Neural cell (in vitro differentiated cells): ENCODE results near the gene SUGCT. TPM values are rescaled to one million over a fixed set of nuclear protein-coding genes. Genes with fewer than 3 reads are reported as not detected.
"Not testable (repeated sequence)": the region's sequence is repeated elsewhere in the genome, so short reads cannot be mapped to it uniquely, and the experiment has no call there.

ENCODE experiments used
- H2AFZ ChIP-seq: fragments of 200-600, 300-800 bp; sonication (generic), shearing (Covaris generic); 2 replicates; pipeline ENCODE4 v1.6.0; 2014; ENCODE audit warnings: low read depth, mild to moderate bottlenecking, antibody characterized with exemption, low read length, moderate library complexity
- H3F3A ChIP-seq: fragments of 200-600 bp; shearing (Covaris generic); 2 replicates; pipeline ENCODE4 v1.6.1; 2016; ENCODE audit warnings: mild to moderate bottlenecking, moderate library complexity, mixed read lengths, antibody characterized with exemption, low read length; ENCODE audit not compliant: insufficient read depth, poor library complexity, severe bottlenecking
- H3K27ac ChIP-seq: fragments of 200-600, 300-800 bp; sonication (generic), shearing (Covaris generic); 2 replicates; pipeline ENCODE4 v1.5.1; 2014; ENCODE audit warnings: mild to moderate bottlenecking, low read length, moderate library complexity
- H3K27me3 ChIP-seq: fragments of 300-800, 200-600 bp; sonication (generic), shearing (Covaris generic); 2 replicates; pipeline ENCODE4 v1.6.0; 2014; ENCODE audit warnings: mild to moderate bottlenecking, low read depth, low read length, moderate library complexity; ENCODE audit not compliant: insufficient read depth
- H3K36me3 ChIP-seq: fragments of 300-800, 200-600 bp; sonication (generic), shearing (Covaris generic); 2 replicates; pipeline ENCODE4 v1.5.1; 2014; ENCODE audit warnings: mild to moderate bottlenecking, antibody characterized with exemption, low read length, moderate library complexity; ENCODE audit not compliant: insufficient read depth
- H3K4me2 ChIP-seq: fragments of 300-800, 200-600 bp; sonication (generic), shearing (Covaris generic); 2 replicates; pipeline ENCODE4 v1.6.0; 2014; ENCODE audit warnings: mild to moderate bottlenecking, low read length
- H3K4me3 ChIP-seq: fragments of 300-800, 200-600 bp; sonication (generic), shearing (Covaris generic); 2 replicates; pipeline ENCODE4 v1.5.1; 2014; ENCODE audit warnings: mild to moderate bottlenecking, low read length, moderate library complexity
- H3K79me2 ChIP-seq: fragments of 200-600 bp; shearing (Covaris generic); replicated peaks from 2 replicates; pipeline ENCODE4 v1.6.0; 2014; ENCODE audit warnings: mild to moderate bottlenecking, low read length, moderate library complexity; ENCODE audit not compliant: insufficient read depth
- H3K9ac ChIP-seq: fragments of 300-800, 200-600 bp; sonication (generic), shearing (Covaris generic); 2 replicates; pipeline ENCODE4 v1.6.1; 2016; ENCODE audit warnings: mild to moderate bottlenecking, low read length, mixed read lengths
- H3K9me2 ChIP-seq: fragments of 200-600 bp; shearing (Covaris generic); 2 replicates; pipeline ENCODE4 v1.6.1; 2016; ENCODE audit warnings: mild to moderate bottlenecking, low read length, mixed read lengths; ENCODE audit not compliant: insufficient read depth
- H3K9me3 ChIP-seq: fragments of 200-600, 300-800 bp; sonication (generic), shearing (Covaris generic); 2 replicates; pipeline ENCODE4 v1.6.1; 2016; ENCODE audit warnings: mild to moderate bottlenecking, mixed run types, low read length, moderate library complexity, mixed read lengths
- H4K20me1 ChIP-seq: fragments of 200-600 bp; shearing (Covaris generic); 2 replicates; pipeline ENCODE4 v1.6.1; 2016; ENCODE audit warnings: mild to moderate bottlenecking, mixed run types; ENCODE audit not compliant: insufficient read depth
- EP300 ChIP-seq: fragments of 450-650 bp; conservative IDR thresholded peaks from 2 replicates; pipeline ENCODE4 v1.6.1; 2014; ENCODE audit warnings: antibody characterized with exemption, mild to moderate bottlenecking, moderate library complexity; ENCODE audit not compliant: poor library complexity, severe bottlenecking
- EZH2 ChIP-seq: fragments of 200-600, 300-800 bp; shearing (Covaris generic), sonication (generic); IDR thresholded peaks from 2 replicates; pipeline ENCODE4 v1.6.1; 2014; ENCODE audit warnings: antibody characterized with exemption, low read length, borderline replicate concordance, mild to moderate bottlenecking; ENCODE audit not compliant: insufficient read depth, poor library complexity, severe bottlenecking
- MXI1 ChIP-seq: fragments of 450-650 bp; conservative IDR thresholded peaks from 2 replicates; pipeline ENCODE4 v1.6.1; 2014; ENCODE audit warnings: antibody characterized with exemption, mild to moderate bottlenecking; ENCODE audit not compliant: poor library complexity, severe bottlenecking
- RAD21 ChIP-seq: fragments of 450-650 bp; conservative IDR thresholded peaks from 2 replicates; pipeline ENCODE4 v1.6.1; 2014; ENCODE audit warnings: antibody characterized with exemption, mild to moderate bottlenecking, moderate library complexity
- SMC3 ChIP-seq: fragments of 450-650 bp; conservative IDR thresholded peaks from 2 replicates; pipeline ENCODE4 v1.6.1; 2014; ENCODE audit warnings: antibody characterized with exemption, mild to moderate bottlenecking, moderate library complexity; ENCODE audit not compliant: poor library complexity
- TAF1 ChIP-seq: IDR thresholded peaks from 2 replicates; pipeline ENCODE4 v1.6.1; 2012; ENCODE audit warnings: low read depth
- polyA plus RNA-seq: library from polyadenylated mRNA; depleted of rRNA; stranded (reverse); fragments of >200 nt; gene quantifications from 2 replicates; pipeline ENCODE4 v1.2.3, GENCODE V29; 2014
- TF ChIP-seq, protein P1 (sequence below): fragments of 450-650 bp; IDR thresholded peaks from 2 replicates; pipeline ENCODE4 v1.5.1; 2014; ENCODE audit warnings: antibody characterized with exemption, mild to moderate bottlenecking, moderate library complexity; ENCODE audit not compliant: poor library complexity, severe bottlenecking

SUGCT gene
- polyA plus RNA-seq, 1 donor from 2014 or later = not detected

DNA sequence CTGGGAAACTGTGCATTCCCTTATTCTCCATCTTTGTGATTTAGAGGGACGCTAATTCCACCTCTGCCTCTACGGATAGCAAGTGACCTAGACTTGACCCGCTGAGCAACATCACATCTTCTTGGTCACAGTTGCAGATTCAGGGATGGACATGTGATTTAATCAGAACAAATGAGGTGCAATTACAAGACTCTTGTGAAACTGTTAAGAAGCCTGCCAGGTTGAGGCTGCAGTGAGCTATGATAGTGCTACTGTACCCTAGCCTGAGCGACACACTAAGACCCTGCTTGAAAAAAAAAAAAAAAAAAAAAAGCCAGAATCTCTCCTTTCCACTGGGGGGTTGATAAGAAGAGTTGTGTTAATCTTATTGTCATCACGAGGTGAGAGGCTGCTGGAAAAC, 14.8 kb upstream of the SUGCT start:
- no peaks in the 10 kb centered on the region for H3K79me2 ChIP-seq
- no peak overlapping the region for H2AFZ ChIP-seq
- H3K4me2 ChIP-seq = no peak overlapping the region
- H4K20me1 ChIP-seq = no peaks in the 10 kb centered on the region
- no peaks in the 10 kb centered on the region for H3K27me3 ChIP-seq
- no peaks in the 10 kb centered on the region for H3F3A ChIP-seq
- no peaks in the 10 kb centered on the region for H3K9me3 ChIP-seq
- no peak overlapping the region for H3K9ac ChIP-seq
- no peaks in the 10 kb centered on the region for H3K9me2 ChIP-seq
- TF ChIP-seq, protein P1, sequence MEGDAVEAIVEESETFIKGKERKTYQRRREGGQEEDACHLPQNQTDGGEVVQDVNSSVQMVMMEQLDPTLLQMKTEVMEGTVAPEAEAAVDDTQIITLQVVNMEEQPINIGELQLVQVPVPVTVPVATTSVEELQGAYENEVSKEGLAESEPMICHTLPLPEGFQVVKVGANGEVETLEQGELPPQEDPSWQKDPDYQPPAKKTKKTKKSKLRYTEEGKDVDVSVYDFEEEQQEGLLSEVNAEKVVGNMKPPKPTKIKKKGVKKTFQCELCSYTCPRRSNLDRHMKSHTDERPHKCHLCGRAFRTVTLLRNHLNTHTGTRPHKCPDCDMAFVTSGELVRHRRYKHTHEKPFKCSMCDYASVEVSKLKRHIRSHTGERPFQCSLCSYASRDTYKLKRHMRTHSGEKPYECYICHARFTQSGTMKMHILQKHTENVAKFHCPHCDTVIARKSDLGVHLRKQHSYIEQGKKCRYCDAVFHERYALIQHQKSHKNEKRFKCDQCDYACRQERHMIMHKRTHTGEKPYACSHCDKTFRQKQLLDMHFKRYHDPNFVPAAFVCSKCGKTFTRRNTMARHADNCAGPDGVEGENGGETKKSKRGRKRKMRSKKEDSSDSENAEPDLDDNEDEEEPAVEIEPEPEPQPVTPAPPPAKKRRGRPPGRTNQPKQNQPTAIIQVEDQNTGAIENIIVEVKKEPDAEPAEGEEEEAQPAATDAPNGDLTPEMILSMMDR = no peak
- no peak for TF ChIP-seq MXI1
- TF ChIP-seq TAF1 = no peak
- TF ChIP-seq RAD21 = no peak
- H3K36me3 ChIP-seq = no peaks in the 10 kb centered on the region
- H3K4me3 ChIP-seq = no peak overlapping the region
- no peak overlapping the region for H3K27ac ChIP-seq

DNA sequence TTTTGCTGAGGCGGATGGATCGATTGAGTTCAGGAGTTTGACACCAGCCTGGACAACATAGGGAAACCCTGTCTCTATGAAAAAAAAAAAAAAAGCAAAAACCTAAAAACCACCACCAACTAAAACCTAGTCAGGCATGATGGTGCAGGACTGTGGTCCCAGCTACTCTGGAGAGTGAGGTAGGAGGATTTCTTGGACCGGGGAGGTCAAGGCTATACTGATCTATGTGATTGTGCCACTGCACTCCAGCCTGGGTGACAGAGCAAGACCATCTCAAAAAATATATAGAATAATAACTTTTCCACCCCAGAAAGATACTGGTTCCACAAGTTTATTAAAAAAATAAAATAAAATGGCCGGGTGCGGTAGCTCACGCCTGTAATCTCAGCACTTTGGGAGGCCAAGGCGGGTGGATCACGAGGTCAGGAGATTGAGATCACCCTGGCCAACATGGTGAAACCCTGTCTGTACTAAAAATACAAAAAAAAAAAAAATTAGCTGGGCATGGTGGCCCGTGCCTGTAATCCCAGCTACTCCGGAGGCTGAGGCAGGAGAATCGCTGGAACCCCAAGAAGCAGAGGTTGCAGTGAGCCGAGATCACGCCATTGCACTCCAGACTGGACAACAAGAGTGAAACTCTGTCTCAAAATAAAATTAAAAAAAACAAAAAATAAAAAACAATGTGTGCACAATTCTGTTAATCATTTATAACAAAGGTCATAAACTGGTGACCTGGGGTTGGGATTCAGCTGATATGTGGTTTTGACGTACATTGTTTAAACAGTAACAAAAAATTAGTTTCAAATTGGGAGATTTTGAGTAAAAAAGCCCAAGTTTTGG, 12.5 kb upstream of the SUGCT start:
- H2AFZ ChIP-seq, H3K9me2 ChIP-seq, H3K27me3 ChIP-seq, H3F3A ChIP-seq, H3K4me3 ChIP-seq, H3K9ac ChIP-seq, H3K36me3 ChIP-seq, H3K4me2 ChIP-seq, H3K79me2 ChIP-seq, H3K9me3 ChIP-seq, H3K27ac ChIP-seq, H4K20me1 ChIP-seq: not testable (repeated sequence)

DNA sequence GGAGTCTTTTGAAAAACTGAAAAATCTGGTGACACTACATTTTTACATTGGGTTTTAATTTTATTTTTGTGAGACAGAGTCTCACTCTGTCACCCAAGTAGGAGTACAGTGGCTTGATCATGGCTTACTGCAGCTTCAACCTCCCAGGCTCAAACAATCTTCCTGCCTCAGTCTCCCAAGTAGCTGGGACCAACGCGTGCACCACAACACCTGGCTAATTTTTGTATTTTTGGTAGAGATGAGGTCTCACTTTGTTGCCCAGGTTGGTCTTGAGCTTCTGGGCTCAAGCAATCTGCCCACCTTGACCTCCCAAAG, 11.9 kb upstream of the SUGCT start:
- H3K9me3 ChIP-seq = no peaks in the 10 kb centered on the region
- no peak overlapping the region for H3K9ac ChIP-seq
- H3K27me3 ChIP-seq = no peaks in the 10 kb centered on the region

DNA sequence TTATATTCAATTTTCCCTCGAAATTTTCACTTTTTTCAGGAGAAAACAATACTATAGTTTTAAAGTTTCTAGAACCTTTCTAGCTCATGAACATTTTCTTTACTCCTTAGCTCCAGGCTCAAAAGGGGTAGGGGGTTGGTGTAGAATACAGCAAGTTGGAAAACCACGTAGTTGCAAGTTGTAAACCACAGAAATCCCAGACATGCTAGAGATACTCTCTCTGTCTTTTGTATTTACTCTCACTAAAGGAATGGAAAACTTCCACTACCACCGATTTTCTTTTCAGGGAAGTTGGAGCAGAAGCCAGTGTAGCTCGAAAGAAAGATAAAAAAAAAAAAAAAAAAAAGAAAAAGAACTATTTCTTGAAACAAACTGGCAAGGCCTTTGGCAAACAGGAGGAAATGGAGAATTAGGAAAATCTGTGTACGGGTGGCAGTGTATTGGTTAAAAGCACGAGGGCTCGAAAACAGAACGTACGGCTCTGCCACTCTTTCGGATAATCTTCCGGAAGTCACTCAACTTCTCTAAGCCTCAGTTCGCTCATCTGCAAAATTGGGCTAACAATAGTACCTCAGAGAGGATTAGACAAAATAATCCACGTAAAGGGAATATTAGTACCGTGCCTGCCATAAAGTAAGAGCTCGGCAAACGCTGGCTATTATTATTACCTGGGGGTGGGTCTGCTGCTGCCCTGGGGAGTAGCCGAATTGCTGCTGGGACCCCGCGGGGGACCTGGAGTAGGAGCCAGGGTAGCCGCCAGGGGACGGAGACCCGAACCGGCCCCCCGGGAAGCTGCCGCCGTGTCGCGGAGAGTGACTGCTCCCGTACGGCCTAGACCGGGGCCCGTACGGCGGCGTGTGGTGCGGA, 1.0 kb upstream of the SUGCT start:
- Histone ChIP-seq H3K4me3 (peak overlapping the region; percentile 94), H4K20me1 (no peaks in the 10 kb centered on the region), H3K9ac (peak overlapping the region; percentile 86), H3K36me3 (no peaks in the 10 kb centered on the region), H3K9me2 (no peaks in the 10 kb centered on the region), H3K79me2 (peaks cover 33% of the 10 kb centered on the region), H3K4me2 (peak overlapping the region; percentile 85), H3K9me3 (no peaks in the 10 kb centered on the region), H3F3A (no peaks in the 10 kb centered on the region), H3K27me3 (no peaks in the 10 kb centered on the region), H3K27ac (peak overlapping the region; percentile 91), H2AFZ (peak overlapping the region; percentile 98)
- TF ChIP-seq TAF1 (no peak), SMC3 (no peak), EZH2 (no peak)

More for the DNA sequence above, 11.9 kb upstream of the SUGCT start:
- Histone ChIP-seq H3K27ac (no peak overlapping the region), H3K79me2 (no peaks in the 10 kb centered on the region), H3K36me3 (no peaks in the 10 kb centered on the region), H3F3A (no peaks in the 10 kb centered on the region), H2AFZ (no peak overlapping the region), H4K20me1 (no peaks in the 10 kb centered on the region), H3K4me3 (no peak overlapping the region), H3K9me2 (no peaks in the 10 kb centered on the region), H3K4me2 (no peak overlapping the region)
- no peak for TF ChIP-seq EP300
